HEK293 (cell line): ENCODE results near the gene TLK1.

Experiments used
- CTCF ChIA-PET: fragments of 350-600 bp; formaldehyde crosslinking; extraction: SDS; loops from one replicate; lab custom pipeline; 2021; ENCODE audit warnings: antibody characterized with exemption; lab: Yijun Ruan, JAX
- POLR2A ChIA-PET: fragments of 300-600 bp; formaldehyde crosslinking; extraction: SDS; loops from one replicate; lab custom pipeline; 2020; ENCODE audit warnings: antibody characterized with exemption, inconsistent platforms; lab: Yijun Ruan, JAX
- H3K27ac ChIP-seq: fragments of 200-500 bp; sonication (Bioruptor generic); 2 replicates; pipeline ENCODE4 v1.5.1; 2014; ENCODE audit warnings: low read depth, low read length, control low read depth, inconsistent platforms; ENCODE audit errors: extremely low read depth
- H3K36me3 ChIP-seq, 2 experiments: fragments of 200-500 bp in 1 of 2; sonication (Bioruptor generic) in 1 of 2; 1 replicate in 1 of 2; 2 replicates in 1 of 2; pipeline ENCODE4 v1.5.1; 2014 to 2017; ENCODE audit warnings: inconsistent platforms in 2 of 2, low read length in 2 of 2; ENCODE audit not compliant: control insufficient read depth in 2 of 2, insufficient read depth in 1 of 2
- H3K4me1 ChIP-seq: fragments of 200-500 bp; sonication (Bioruptor generic); 2 replicates; pipeline ENCODE4 v1.5.1; 2014; ENCODE audit warnings: mild to moderate bottlenecking, low read length, inconsistent platforms; ENCODE audit not compliant: control insufficient read depth, insufficient read depth
- H3K4me3 ChIP-seq: 2 replicates; pipeline ENCODE4 v1.5.1; 2011; ENCODE audit warnings: low read depth, mild to moderate bottlenecking, control low read depth, low read length, moderate library complexity
- H3K9me3 ChIP-seq: fragments of 200-500 bp; sonication (Bioruptor generic); 2 replicates; pipeline ENCODE4 v1.5.1; 2014; ENCODE audit warnings: low read depth, low read length, inconsistent platforms; ENCODE audit not compliant: control insufficient read depth, insufficient read depth
- BCL11A ChIP-seq: fragments of 450-650 bp; formaldehyde crosslinking; IDR thresholded peaks from 2 replicates; pipeline ENCODE4 v1.5.1; 2016; ENCODE audit warnings: low read depth, missing biosample characterization, missing genetic modification characterization
- GLI2 ChIP-seq: fragments of 450-650 bp; formaldehyde crosslinking; IDR thresholded peaks from 2 replicates; pipeline ENCODE4; 2017; ENCODE audit warnings: missing biosample characterization, missing genetic modification characterization, low read depth, borderline replicate concordance
- PRDM1 ChIP-seq: fragments of 450-650 bp; formaldehyde crosslinking; IDR thresholded peaks from 2 replicates; pipeline ENCODE4; 2016; ENCODE audit warnings: missing biosample characterization, missing genetic modification characterization
- PRDM10 ChIP-seq: fragments of 450-650 bp; formaldehyde crosslinking; IDR thresholded peaks from 2 replicates; pipeline ENCODE4 v1.5.1; 2016; ENCODE audit warnings: missing biosample characterization, missing genetic modification characterization
- SALL2 ChIP-seq: fragments of 450-650 bp; formaldehyde crosslinking; IDR thresholded peaks from 2 replicates; pipeline ENCODE4 v1.5.0; 2017; ENCODE audit warnings: missing biosample characterization, mild to moderate bottlenecking, missing genetic modification characterization, borderline replicate concordance
- SETDB1 ChIP-seq: IDR thresholded peaks from one replicate; pipeline ENCODE4 v1.6.1; 2017; ENCODE audit warnings: mild to moderate bottlenecking, low read length, moderate library complexity, mixed read lengths; ENCODE audit not compliant: insufficient read length
- TCF7L2 ChIP-seq: IDR thresholded peaks from 2 replicates; pipeline ENCODE4 v1.6.1; 2011; ENCODE audit warnings: low read depth, mild to moderate bottlenecking, inconsistent platforms, low read length, moderate library complexity, borderline replicate concordance
- ZBTB20 ChIP-seq: fragments of 450-650 bp; formaldehyde crosslinking; IDR thresholded peaks from 2 replicates; pipeline ENCODE4 v1.5.1; 2016; ENCODE audit warnings: missing biosample characterization, missing genetic modification characterization
- ZBTB26 ChIP-seq: fragments of 450-650 bp; formaldehyde crosslinking; optimal IDR thresholded peaks from 2 replicates; pipeline ENCODE3; 2016; ENCODE audit warnings: missing biosample characterization, mild to moderate bottlenecking, missing genetic modification characterization
- ZFP41 ChIP-seq: fragments of 450-650 bp; formaldehyde crosslinking; IDR thresholded peaks from 2 replicates; pipeline ENCODE4 v1.5.1; 2016; ENCODE audit warnings: missing biosample characterization, missing genetic modification characterization, borderline replicate concordance
- ZNF140 ChIP-seq: fragments of 450-650 bp; formaldehyde crosslinking; IDR thresholded peaks from 2 replicates; pipeline ENCODE4 v1.5.1; 2016; ENCODE audit warnings: missing biosample characterization, missing genetic modification characterization
- ZNF175 ChIP-seq: fragments of 450-650 bp; formaldehyde crosslinking; IDR thresholded peaks from 2 replicates; pipeline ENCODE4 v1.5.1; 2016; ENCODE audit warnings: missing biosample characterization, missing genetic modification characterization
- ZNF214 ChIP-seq: fragments of 450-650 bp; formaldehyde crosslinking; IDR thresholded peaks from 2 replicates; pipeline ENCODE4 v1.5.1; 2017; ENCODE audit warnings: missing biosample characterization, mild to moderate bottlenecking, missing genetic modification characterization, borderline replicate concordance
- ZNF239 ChIP-seq: fragments of 450-650 bp; formaldehyde crosslinking; IDR thresholded peaks from 2 replicates; pipeline ENCODE4 v1.5.1; 2016; ENCODE audit warnings: missing biosample characterization, missing genetic modification characterization
- ZNF292 ChIP-seq: fragments of 450-650 bp; formaldehyde crosslinking; IDR thresholded peaks from 2 replicates; pipeline ENCODE4 v1.5.1; 2016; ENCODE audit warnings: low read depth, missing biosample characterization, missing genetic modification characterization, borderline replicate concordance
- ZNF555 ChIP-seq: fragments of 450-650 bp; formaldehyde crosslinking; conservative IDR thresholded peaks from 2 replicates; pipeline ENCODE4 v1.5.1; 2017; ENCODE audit warnings: missing biosample characterization, mild to moderate bottlenecking, missing genetic modification characterization, inconsistent platforms
- ZNF560 ChIP-seq: fragments of 450-650 bp; formaldehyde crosslinking; IDR thresholded peaks from 2 replicates; pipeline ENCODE4 v1.5.1; 2017; ENCODE audit warnings: missing biosample characterization, missing genetic modification characterization, borderline replicate concordance
- ZNF585B ChIP-seq: fragments of 450-650 bp; formaldehyde crosslinking; IDR thresholded peaks from 2 replicates; pipeline ENCODE4 v1.5.1; 2016; ENCODE audit warnings: missing biosample characterization, missing genetic modification characterization
- ZNF654 ChIP-seq: fragments of 450-650 bp; formaldehyde crosslinking; IDR thresholded peaks from 2 replicates; pipeline ENCODE4 v1.5.1; 2016; ENCODE audit warnings: low read depth, missing biosample characterization, missing genetic modification characterization
- ZNF777 ChIP-seq: fragments of 450-650 bp; formaldehyde crosslinking; IDR thresholded peaks from 2 replicates; pipeline ENCODE4 v1.5.1; 2017; ENCODE audit warnings: missing biosample characterization, missing genetic modification characterization, borderline replicate concordance
- ZSCAN4 ChIP-seq: fragments of 450-650 bp; formaldehyde crosslinking; IDR thresholded peaks from 2 replicates; pipeline ENCODE4 v1.5.1; 2017; ENCODE audit warnings: missing biosample characterization, missing genetic modification characterization
- ZSCAN5A ChIP-seq: fragments of 450-650 bp; formaldehyde crosslinking; IDR thresholded peaks from 2 replicates; pipeline ENCODE4 v1.5.1; 2016; ENCODE audit warnings: missing biosample characterization, missing genetic modification characterization
- TF ChIP-seq, protein P1 (sequence below): fragments of 450-650 bp; formaldehyde crosslinking; IDR thresholded peaks from 2 replicates; pipeline ENCODE4 v1.5.1; 2016; ENCODE audit warnings: missing biosample characterization, missing genetic modification characterization

Gene TLK1

DNA sequence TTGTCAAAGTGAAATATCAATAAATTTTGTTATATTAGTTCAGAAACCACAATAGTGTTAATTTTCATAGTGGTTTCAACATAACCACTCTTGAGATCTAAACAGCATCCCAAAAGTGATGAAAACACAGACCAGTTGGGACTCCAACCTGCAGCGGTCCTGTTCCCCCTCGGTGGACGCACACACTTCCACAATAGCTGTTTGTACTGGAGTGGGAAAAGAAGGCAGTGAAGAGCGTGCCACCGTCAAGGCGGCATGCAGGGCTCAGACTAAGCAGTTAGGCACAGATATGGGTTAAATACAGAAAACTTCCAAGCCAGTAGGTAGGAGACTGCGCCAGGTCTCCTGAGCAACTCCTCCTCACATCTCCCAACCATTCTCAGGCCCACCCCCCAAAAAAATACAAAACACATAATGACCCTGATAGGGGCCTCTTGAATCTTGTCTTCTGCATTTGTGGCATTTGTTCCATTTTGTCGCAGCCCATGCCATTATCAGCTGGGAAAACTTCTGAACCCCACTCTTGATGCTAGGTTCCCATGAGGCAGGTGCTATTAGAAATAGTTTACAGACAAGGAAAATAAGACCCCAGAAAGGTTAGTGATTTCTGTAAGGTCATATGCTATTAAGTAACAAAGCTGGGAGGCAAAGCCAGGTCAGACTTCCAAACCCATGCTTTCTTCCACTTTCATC is 174.0 kb downstream of the TLK1 start:
- POLR2A ChIA-PET = no interaction called here
- H3K4me1 ChIP-seq = no peaks in the 10 kb centered on the region
- H3K4me3 ChIP-seq = no peak overlapping the region
- no peak overlapping the region for H3K27ac ChIP-seq
- H3K9me3 ChIP-seq = no peaks in the 10 kb centered on the region
- H3K36me3 ChIP-seq = peaks cover 0 to 13% of the 10 kb centered on the region in 2 experiments; a peak in 1 of 3 replicates
- no peak for TF ChIP-seq ZNF555 (tag by site-specific recombination)
- no peak for TF ChIP-seq ZNF292 (tag by site-specific recombination)
- TF ChIP-seq, protein P1, sequence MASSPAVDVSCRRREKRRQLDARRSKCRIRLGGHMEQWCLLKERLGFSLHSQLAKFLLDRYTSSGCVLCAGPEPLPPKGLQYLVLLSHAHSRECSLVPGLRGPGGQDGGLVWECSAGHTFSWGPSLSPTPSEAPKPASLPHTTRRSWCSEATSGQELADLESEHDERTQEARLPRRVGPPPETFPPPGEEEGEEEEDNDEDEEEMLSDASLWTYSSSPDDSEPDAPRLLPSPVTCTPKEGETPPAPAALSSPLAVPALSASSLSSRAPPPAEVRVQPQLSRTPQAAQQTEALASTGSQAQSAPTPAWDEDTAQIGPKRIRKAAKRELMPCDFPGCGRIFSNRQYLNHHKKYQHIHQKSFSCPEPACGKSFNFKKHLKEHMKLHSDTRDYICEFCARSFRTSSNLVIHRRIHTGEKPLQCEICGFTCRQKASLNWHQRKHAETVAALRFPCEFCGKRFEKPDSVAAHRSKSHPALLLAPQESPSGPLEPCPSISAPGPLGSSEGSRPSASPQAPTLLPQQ (tag by site-specific recombination) = no peak
- no peak for TF ChIP-seq GLI2
- TF ChIP-seq SETDB1 = no peak
- no peak for TF ChIP-seq ZBTB20 (tag by site-specific recombination)
- no peak for TF ChIP-seq ZNF214 (tag by site-specific recombination)
- TF ChIP-seq BCL11A = no peak
- TF ChIP-seq ZNF777 = no peak
- TF ChIP-seq ZSCAN5A (tag by site-specific recombination) = no peak
- TF ChIP-seq ZFP41 = no peak
- no peak for TF ChIP-seq ZNF560 (tag by site-specific recombination)
- no peak for TF ChIP-seq ZNF654 (tag by site-specific recombination)
- TF ChIP-seq PRDM1 (tag by site-specific recombination) = no peak
- TF ChIP-seq, all 188 proteins: peak for 0
- CTCF ChIA-PET = no interaction called here

- CTCF ChIA-PET = interaction anchor here (0.6 kb wide), 1 partner anchor 749 kb away, joined by 3 read pairs; no protein-coding TSS in a partner anchor
- TF ChIP-seq ZSCAN4 (no peak), SALL2 (no peak), TCF7L2 (no peak), ZNF140 (tag by site-specific recombination) (no peak), PRDM10 (tag by site-specific recombination) (no peak), ZBTB26 (tag by site-specific recombination) (no peak), ZNF585B (tag by site-specific recombination) (no peak), ZNF239 (tag by site-specific recombination) (no peak), ZNF175 (tag by site-specific recombination) (no peak)
- no peak overlapping the region for H3K27ac ChIP-seq
Observed at GRCh38 chr2:170985407-170985806, 175.3 kb downstream of the TLK1 start.

More at GRCh38 chr2:170985407-170985806, 175.3 kb downstream of the TLK1 start:
- H3K36me3 ChIP-seq = peaks cover 0 to 7% of the 10 kb centered on the region in 2 experiments; a peak in 1 of 3 replicates
- no peaks in the 10 kb centered on the region for H3K9me3 ChIP-seq
- H3K4me3 ChIP-seq = no peak overlapping the region
- POLR2A ChIA-PET = no interaction called here
- H3K4me1 ChIP-seq = no peaks in the 10 kb centered on the region
